Mesenteric fat pad (tissue), 1 donor: Measurements from ENCODE around the gene ADARB1. TPM values are rescaled to one million over a fixed set of nuclear protein-coding genes. Genes with fewer than 3 reads are reported as not detected.

ENCODE experiments used
- DNase-seq: peaks from one replicate; pipeline ENCODE4 v3.0.0-alpha.2; 2020; ENCODE audit warnings: low spot score
- total RNA-seq: library from RNA; stranded (reverse); fragmentation: NEBNext Ultra II Directional; extraction: Animal tissue kit (Norgen Biotek cat#: 25700); gene quantifications from one replicate; pipeline ENCODE4 v1.2.1, GENCODE V29; 2021
- donor health status: DM: yes; HTN: yes; CAD: no.

Gene ADARB1
- total RNA-seq, 1 donor from 2014 or later, result 39.6 TPM

DNA sequence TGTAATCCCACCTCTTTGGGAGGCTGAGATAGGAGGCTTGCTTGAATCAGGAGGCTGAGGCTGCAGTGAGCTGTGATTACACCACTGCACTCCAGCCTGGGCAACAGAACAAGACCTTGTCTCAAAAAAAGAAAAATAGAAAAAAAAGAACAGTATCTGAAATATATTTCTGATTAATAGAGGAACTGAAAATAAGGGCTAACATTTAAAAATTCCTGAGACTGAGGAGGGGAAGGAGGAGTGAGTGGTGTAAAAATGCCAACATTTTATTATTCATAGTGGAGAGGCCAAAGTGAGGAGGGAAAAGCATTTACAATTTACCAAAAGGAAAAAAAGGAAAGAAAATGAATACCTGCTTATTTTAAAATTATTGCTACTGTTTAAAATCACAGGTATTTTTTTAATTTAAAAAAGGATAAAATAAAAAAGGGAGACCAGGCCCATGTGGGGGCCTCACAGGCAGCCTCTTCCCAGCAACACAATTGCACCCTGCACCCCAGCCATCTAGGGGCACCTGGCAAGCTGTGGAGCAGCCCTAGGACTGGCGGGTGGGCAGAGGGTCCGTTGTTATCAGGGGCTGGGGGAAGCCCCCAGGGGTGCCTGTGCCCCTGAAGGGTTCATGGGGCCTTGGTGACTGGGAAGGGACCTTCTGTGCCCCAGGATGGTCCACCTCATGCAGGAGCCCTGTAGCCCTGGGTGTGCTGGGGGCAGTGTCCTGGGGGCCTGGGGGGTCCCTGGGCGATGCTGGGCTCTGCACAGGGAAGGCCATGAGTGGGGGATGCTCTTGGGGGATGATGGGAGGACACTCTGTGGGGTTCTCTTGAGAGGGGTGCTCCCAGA lies 34.8 kb upstream of the ADARB1 start:
- no peak for DNase-seq

DNA sequence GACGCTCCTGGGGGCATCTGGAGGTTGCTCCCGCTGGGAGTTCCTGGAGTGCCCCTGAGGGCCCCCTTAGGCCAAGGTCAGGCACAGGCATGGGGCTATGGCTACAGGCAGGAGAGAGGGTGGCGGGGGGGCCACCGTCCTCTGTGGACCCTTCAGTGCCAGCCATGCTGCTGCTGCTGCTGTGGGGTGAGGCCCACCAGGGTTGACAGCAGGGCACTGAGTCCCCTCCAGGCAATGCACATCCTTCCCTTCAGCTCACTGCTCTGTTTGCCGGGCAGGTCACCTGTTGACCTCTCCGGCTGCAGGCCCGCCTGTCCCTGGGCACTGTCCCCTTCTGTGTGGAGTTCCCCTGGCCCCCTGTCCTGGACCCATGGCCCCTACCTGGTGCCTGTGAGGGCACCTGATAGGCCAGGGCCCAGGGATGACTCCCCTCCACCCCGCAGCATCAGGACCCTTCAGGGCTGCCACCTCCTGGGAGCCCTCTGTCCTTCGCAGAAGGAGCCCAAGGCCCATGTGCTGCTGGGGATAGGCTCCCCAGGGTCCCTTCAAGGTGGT lies 34.1 kb upstream of the ADARB1 start:
- no peak for DNase-seq

DNA sequence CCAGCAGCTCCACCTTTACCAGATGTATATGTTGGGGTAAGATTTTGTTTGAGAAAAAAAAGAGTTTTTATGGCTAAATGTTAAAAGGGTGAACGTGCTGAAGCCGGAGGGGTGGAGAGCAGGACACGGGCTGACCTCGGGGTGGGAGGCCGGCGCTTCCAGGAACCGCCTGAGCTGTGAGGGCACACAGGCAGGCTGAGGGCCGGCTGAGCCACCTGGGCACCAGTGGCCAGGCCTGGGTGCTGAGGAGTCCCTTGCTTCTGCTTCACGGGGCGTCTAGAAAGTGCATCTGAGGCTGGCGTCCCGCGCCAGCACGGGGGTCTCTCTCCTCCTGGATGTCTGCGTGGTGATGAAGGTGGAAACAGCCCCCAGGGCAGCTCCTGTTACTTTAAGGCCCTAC lies 33.6 kb upstream of the ADARB1 start:
- no peak for DNase-seq

DNA sequence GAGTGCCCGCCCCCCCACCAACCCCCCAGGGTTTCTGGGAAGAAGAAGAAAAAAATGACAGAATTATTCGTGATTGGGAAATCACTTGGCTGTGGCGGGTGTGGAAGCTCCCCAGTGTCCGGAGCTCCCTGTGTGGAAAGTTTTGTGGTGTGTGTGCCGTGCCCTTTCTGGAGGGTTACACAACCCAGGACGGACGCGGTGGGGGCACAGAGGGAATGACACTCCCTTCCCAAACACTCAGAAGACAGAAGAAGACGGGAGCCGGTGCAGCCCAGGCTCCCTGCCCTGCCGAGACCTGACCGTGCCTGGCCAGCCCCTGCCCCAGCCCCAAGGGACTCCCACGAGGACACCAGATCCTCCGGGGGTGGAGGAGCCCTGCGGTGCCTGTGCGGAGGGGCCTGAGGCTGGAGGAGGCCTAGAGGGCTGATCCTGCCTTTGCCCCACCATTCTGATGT lies 33.0 kb upstream of the ADARB1 start:
- DNase-seq, result no peak

DNA sequence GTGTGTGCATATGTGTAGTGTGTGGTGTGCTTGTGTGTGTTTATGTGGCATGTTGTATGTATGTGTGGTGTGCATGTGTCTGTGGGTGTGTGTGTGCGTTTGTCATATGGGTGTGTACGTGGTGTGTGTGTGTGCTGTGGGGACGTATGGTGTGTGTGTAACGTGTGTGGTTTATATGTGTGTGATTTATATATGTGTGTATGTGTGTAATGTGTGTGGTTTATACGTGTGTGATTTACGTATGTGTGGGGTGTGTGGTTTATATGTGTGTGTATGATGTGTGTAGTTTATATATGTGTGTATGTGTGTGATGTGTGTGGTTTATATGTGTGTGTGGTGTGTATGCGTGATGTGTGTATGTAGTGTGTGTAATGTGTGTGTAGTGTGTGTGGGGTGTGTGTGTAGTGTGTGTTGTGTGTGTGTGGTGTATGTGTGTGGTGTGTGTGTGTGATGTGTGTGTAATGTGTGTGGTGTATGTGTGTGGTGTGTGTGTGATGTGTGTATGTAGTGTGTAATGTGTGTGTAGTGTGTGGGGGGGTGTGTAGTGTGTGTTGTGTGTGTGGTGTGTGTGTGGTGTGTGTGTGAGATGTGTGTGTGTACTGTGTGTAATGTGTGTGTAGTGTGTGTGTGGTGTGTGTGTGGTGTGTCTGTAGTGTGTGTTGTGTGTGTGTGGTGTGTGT lies 32.3 kb upstream of the ADARB1 start:
- no peak for DNase-seq

DNA sequence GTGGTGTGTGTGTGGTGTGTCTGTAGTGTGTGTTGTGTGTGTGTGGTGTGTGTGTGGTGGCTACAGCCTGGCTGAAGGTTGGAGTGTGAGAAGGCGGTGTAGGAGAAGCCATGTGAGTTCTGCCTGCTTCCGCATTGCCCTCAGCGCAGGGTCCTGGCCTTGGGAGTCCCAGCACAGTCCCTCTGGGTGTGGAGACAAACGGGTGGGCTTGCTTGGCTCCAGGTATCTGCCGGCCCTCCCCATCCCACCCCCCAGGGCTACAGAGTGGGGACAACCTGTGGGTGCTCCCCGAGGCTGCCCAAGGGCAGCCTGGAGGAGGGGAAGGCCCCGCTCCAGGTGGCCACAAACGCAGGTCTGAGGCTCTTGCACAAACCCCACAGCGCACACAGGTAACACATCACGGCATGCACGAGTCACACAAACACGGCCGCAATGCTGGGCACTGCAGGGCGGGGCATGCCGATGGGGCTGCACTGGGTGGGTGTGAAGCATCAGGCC lies 31.7 kb upstream of the ADARB1 start:
- DNase-seq, result peak; percentile 72

DNA sequence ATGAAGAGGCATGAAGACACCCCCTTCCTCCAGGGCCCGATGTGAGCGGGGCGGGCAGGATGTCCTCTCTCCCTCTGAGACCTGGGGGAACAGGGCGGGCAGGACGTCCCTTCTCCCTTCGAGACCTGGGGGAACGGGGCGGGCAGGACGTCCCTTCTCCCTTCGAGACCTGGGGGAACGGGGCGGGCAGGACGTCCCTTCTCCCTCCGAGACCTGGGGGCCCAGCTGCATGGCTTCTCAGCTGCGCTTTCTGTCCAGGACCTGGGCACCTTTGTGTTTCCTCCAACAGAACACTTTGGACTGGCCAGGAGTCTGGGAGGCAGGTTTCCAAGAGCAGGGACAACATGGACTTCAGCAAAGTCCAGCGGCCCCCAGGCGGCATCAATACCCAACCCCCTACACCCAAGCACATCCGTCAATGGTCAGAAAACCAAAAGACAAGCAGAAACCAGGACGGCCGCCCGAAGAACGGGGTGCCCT lies 30.8 kb upstream of the ADARB1 start:
- peak; percentile 75 for DNase-seq

DNA sequence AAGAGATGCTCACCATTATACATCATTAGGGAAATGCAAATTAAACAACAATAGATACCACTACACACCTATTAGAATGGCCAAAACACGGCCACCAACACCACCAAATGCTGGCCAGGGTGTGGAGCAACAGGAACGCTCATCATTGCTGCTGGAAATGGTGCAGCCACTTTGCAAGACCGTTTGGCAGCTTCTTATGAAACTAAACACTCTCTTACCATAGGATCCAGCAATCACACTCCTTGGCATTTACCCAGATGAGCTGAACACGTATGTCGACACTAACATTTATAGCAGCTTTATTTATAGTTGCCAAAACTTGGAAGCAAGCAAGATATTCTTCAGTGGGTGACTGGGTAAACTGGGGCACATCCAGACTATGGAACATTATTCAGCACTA lies 28.9 kb upstream of the ADARB1 start:
- no peak for DNase-seq

DNA sequence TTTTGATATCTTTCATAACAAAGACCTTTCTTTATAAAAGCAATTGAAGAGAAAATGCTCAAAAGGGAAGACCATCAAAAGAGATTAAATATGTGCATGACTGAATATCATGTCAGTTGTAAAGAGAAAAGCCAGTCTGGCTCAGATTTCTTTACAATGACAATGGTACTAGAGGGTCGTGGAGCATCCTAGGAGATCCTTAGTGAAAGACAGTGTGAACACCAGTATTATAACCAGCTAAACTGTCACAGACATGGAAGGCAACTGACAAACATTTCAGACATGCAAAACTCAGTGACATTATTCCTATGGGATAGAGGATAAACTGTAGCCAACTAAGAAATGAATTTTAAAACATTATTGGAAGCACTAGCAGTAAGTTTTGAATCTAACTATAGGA lies 27.1 kb upstream of the ADARB1 start:
- no peak for DNase-seq

DNA sequence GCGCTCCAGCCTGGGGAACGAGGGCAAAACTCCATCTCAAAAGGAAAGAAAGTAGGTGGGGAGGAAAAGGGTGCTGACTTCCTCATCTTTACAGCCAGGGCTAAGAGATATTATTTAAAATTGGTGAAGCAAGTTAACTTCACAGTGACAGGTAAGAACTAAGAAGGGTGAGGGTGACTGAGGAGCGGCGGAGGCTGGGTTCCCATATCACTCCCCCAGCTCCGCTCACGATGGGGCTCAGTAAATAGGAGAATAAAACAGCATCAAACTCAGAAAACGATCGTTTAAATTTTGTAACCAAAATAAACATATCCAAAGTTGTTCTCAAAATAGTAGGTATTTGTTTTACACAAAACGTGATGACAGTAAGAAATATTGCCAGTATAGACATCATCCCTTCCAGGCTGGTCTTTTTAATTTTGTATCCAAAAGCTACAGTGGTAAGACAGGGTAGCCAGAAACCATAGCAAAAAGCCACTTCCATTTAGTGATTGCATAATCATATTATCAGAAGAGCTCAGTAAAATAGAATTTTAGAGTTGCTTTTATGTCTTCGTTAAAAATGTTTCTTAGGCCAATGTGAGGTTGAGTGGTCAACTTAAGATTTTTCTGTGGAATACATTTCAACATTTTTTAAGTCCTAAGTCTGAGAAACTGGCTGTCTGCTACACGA lies 26.2 kb upstream of the ADARB1 start:
- DNase-seq, result peak; percentile 43

DNA sequence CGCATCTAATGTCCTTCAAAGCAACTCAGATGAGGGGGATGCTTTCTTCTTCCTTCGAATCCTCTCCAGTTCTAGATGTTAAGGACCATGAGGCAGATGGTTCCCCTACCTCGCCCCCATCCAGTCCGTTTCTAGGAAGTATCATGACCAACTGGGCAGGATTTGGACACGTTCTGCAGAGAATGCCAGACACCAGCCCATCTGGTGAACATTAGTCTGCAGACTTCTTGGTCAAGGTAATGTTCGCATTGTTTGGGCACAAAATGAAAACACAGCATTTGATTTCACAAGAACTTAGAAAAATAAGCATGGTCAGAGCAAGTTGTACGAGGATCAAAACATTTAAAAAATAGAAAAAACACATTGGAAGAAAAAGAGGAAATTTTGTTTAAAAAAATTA lies 25.4 kb upstream of the ADARB1 start:
- no peak for DNase-seq

DNA sequence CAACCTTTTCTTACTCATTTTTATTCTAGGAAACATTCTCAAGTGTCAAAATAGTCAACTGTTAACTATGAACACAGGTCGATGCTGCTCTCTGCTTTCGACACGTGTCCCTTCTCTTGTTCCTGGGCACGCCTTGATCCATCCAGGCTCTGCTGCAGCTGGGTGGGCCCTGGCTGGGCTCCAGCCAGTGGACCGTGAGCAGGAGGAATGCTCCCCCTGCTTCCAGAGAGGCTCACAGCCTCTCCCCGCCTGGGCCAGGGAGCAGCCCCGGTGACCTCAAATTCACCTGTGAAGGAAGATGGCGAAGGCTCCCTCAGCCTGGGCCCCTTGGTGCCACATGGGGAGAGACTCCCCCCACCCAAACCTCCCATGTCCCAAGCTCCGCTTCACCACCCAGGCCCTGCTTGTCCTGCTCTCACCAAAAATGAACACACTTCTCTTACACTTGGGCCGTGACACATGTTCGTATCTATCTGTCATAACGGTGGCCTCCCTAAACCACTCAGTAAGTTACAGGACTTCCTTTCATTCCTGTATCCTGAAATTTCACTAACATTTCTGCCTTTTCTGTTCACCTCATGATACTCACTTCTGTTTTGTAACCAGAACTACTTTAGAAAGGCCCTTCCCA lies 24.6 kb upstream of the ADARB1 start:
- peak; percentile 72 for DNase-seq

DNA sequence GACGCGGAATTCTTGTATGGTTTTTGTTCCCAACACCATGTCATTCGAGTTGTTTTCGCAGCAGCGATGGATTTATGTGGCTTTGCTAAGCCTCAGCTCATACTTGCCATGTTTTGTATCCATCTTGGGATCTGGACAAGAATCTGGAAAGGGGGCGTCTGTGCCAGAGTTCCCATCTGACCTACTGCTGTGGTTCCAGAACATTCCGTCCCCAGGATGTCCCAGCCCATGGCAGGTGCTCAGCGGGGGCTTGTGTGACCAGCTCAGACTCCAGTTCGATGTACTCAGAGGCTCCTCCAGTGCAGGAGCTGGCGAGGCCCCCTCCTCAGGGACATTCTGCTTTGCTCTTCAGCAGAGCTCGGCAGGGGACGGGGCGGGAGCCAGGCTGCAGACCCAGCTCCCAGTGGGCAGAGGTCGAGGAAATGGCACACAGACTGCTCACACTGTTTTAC lies 24.0 kb upstream of the ADARB1 start:
- DNase-seq, result no peak

DNA sequence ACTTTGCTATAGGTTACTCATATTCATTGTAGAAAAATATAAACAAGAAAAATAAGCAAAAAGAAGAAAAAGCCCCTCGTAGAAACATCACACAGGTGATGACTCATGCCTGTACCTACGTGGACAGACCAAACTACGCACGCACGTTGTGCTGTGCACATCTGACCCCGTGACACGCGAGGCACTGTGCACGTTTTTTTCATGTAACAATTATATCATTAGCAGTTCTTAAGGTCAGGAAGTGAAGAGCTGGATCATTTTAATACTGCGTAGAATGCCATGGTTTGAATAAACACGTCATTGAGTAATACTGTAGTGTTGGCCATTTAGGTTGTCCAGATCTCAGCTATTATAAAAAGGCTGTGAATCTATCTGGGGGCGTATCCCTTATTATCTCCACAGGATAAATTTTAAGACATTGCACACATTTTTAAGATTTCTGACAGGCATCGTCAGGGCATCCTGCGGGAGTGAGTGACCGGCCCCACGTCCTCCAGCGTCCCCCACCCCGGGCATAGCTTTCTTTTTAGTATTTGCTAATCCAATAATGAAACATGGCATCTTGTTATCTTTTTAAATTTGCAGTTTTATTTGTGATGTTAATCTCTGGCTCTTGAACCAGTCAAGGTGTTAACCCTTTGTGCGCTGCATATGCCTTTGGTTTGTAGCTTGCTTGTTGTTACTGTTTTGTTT lies 23.4 kb upstream of the ADARB1 start:
- no peak for DNase-seq

DNA sequence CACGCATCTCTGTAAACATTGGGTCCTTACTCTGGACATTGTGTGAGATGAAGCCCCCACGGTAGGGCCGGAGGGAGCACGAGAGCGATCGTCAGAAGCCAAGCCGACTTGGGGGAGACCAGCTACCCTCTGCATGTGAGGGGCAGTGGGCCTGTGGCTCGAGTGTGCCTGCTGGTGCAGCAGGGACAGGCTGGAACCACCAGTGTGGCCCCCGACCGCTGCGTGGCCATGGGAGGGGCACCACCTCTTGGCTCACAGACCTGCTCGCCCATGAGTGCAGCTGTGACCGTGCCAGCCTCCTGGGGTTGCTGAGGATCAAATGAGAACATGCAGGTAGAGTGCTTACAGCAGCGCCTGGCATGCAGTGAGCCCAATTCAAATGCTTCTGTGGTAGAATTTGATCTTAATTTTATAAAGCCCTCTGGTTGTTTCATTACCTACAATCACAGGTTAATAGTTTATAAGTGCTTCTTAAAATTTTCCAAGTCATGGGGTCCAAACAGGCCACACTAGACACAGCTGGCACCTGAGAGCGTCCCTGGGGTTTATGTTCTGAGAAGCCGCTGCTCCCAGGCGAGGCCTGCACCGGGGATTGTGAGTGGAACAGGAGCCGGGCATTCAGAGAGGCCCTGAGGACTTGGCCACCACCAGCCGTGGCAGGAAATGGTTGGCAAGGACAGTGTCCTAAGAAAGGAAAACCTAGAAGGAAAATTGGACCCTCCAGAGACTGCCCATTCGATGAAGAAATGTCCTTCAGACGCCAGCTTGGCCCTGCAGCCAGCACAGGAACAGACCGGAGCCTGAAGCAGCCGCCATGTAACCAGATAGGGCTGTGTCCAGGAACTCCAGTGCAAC lies 22.6 kb upstream of the ADARB1 start:
- peak; percentile 67 for DNase-seq

DNA sequence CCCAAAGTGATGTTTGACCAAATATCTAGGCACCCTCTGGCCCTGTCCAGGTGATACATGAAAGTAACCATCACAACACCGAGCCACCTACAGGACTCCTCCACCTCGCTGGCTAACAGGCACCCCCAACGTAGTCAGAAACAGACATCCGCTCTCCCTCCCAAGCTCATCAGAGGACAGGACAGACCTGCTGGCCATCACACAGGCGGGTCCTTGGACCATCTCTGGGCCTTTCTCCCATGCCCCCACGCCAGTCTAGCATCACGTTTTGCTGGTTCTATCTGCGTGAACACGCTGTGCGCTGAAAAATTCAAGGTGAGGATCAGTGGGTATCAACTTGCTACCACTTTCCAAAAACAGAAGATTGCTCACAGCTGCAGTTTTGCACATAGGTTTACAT lies 21.4 kb upstream of the ADARB1 start:
- DNase-seq, result peak; percentile 33

DNA sequence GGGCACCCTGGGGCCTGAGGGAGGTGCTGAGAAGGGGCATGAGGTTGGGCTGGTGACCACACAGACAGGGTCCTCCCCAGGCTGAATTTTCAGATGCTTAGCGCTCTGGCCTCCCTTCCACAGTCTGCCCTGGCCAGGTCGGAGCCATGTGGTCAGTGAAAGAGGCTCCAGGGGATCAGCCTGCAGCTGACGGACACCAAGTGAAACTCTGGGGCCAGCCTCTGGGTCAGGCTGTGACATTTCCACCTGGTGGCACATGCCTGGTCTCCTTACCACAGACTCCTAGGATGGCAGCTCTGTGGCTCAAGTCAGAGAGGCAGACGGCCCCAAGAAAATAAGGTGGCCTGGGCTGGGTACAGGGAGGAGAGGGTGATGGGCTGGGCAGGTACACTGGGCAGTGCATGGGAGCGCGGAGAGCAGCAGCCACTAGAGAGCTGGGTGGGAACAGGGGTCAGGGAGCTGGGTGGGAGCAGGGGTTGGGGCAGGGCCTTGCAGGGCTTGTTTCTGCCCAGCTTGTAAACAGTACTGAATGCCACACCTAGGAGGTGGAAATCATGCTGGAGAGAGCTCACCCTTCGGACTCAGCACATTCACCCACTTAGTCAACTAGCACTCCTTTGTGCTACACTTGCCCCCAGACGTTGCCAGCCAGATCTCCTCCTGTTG lies 20.7 kb upstream of the ADARB1 start:
- DNase-seq, result peak; percentile 35

DNA sequence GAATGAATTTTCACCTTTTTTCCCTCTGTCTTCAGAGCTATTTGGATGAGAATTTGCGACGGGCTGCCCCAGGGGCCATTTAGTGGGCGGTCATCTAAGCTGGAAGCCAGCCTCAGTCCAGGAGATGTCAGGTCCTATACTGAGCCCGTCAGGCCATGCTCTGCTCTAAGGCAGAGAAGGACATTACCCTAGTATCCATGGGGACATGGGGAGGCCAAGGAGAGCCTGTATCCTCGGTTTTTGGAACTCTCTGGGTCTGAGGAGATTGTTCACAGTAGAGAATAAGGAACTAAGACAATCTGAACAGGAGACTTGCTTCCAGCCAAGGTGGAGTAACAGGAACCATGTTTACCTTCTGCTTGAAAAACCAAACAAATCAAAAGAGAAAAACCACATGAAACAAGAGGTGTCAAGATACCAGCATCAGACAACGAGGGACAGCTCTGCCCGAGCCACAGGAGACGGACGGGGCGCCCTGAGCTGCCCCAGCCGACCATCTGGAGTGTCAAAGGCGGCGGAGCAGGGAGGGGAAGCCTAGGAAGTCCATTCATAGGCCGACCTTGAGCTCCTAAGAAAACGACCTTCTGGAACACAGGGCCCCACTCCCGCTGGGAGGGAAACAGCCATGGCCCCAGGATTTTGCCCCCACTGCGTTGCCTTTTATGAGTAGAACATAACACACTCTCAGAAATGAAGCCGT lies 20.0 kb upstream of the ADARB1 start:
- peak; percentile 55 for DNase-seq
